Measurements from ENCODE around the gene GGNBP2.

GRCh38 chr17:36512641-36513040, 32.1 kb upstream of the GGNBP2 start:
- TF ChIP-seq CTCF (IDR thresholded peaks at IDR 0.05; ENCODE audit: insufficient read depth, low read length) (no peak), GABPA (IDR thresholded peaks at IDR 0.05; ENCODE audit: low read depth) (no peak), POLR2AphosphoS5 (IDR thresholded peaks at IDR 0.05; ENCODE audit: low read depth) (no peak), SPI1 (IDR thresholded peaks at IDR 0.05; ENCODE audit: borderline replicate concordance, low read depth) (no peak)
- TF ChIP-seq, protein P1, sequence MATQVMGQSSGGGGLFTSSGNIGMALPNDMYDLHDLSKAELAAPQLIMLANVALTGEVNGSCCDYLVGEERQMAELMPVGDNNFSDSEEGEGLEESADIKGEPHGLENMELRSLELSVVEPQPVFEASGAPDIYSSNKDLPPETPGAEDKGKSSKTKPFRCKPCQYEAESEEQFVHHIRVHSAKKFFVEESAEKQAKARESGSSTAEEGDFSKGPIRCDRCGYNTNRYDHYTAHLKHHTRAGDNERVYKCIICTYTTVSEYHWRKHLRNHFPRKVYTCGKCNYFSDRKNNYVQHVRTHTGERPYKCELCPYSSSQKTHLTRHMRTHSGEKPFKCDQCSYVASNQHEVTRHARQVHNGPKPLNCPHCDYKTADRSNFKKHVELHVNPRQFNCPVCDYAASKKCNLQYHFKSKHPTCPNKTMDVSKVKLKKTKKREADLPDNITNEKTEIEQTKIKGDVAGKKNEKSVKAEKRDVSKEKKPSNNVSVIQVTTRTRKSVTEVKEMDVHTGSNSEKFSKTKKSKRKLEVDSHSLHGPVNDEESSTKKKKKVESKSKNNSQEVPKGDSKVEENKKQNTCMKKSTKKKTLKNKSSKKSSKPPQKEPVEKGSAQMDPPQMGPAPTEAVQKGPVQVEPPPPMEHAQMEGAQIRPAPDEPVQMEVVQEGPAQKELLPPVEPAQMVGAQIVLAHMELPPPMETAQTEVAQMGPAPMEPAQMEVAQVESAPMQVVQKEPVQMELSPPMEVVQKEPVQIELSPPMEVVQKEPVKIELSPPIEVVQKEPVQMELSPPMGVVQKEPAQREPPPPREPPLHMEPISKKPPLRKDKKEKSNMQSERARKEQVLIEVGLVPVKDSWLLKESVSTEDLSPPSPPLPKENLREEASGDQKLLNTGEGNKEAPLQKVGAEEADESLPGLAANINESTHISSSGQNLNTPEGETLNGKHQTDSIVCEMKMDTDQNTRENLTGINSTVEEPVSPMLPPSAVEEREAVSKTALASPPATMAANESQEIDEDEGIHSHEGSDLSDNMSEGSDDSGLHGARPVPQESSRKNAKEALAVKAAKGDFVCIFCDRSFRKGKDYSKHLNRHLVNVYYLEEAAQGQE (IDR thresholded peaks at IDR 0.05; ENCODE audit: insufficient replicate concordance, low read depth): no peak
